Mucosa of stomach (tissue), 1 donor: ENCODE data around the gene XKR7.
"Not testable (repeated sequence)": the region's sequence is repeated elsewhere in the genome, so short reads cannot be mapped to it uniquely, and the experiment has no call there.

Source experiments
- H3K27me3 ChIP-seq: one replicate; pipeline ENCODE4 v1.7.0; 2013; ENCODE audit warnings: mild to moderate bottlenecking, low read length; ENCODE audit not compliant: control insufficient read depth, insufficient read depth
- H3K36me3 ChIP-seq: one replicate; pipeline ENCODE4 v1.7.0; 2013; ENCODE audit warnings: low read length; ENCODE audit not compliant: control insufficient read depth, insufficient read depth
- H3K4me1 ChIP-seq: one replicate; pipeline ENCODE4 v1.7.0; 2013; ENCODE audit warnings: mild to moderate bottlenecking, low read length; ENCODE audit not compliant: control insufficient read depth, insufficient read depth
- H3K4me3 ChIP-seq: one replicate; pipeline ENCODE4 v1.7.0; 2013; ENCODE audit warnings: low read length
- H3K9ac ChIP-seq: one replicate; pipeline ENCODE4 v1.7.0; 2013; ENCODE audit warnings: mild to moderate bottlenecking, low read length, moderate library complexity
- H3K9me3 ChIP-seq: one replicate; pipeline ENCODE4 v1.7.0; 2013; ENCODE audit warnings: mild to moderate bottlenecking, low read length, moderate library complexity; ENCODE audit not compliant: control insufficient read depth
- donor health status: Pancreatic carcinoma.

XKR7 gene

GRCh38 chr20:31967830-31968249, at the start of gene XKR7:
Gene XKR7, plus strand, starts transcription at chr20:31968151. Its CDS starts 25 bp downstream, at chr20:31968176.
- no peak within 1 kb of the TSS for H3K4me3 ChIP-seq
- no peak within 1 kb of the TSS for H3K9ac ChIP-seq
- peaks cover 11% of the 10 kb centered on the region for H3K27me3 ChIP-seq

GRCh38 chr20:31918466-31919105, 49.4 kb upstream of the XKR7 start:
- Histone ChIP-seq H3K4me1 (no peaks in the 10 kb centered on the region), H3K27me3 (no peaks in the 10 kb centered on the region), H3K36me3 (no peaks in the 10 kb centered on the region), H3K9ac (no peak overlapping the region), H3K4me3 (no peak overlapping the region), H3K9me3 (no peaks in the 10 kb centered on the region)

More at GRCh38 chr20:31967830-31968249, at the start of gene XKR7:
- Histone ChIP-seq H3K36me3 (no peaks in the 10 kb centered on the region), H3K4me1 (no peaks in the 10 kb centered on the region), H3K9me3 (no peaks in the 10 kb centered on the region)

- H3K9ac ChIP-seq: no peak overlapping the region
- H3K4me1 ChIP-seq: no peaks in the 10 kb centered on the region
- H3K4me3 ChIP-seq: no peak overlapping the region
- no peaks in the 10 kb centered on the region for H3K27me3 ChIP-seq
- H3K36me3 ChIP-seq: no peaks in the 10 kb centered on the region
- no peaks in the 10 kb centered on the region for H3K9me3 ChIP-seq
Observed at GRCh38 chr20:31919410-31920155, 48.4 kb upstream of the XKR7 start.

- Histone ChIP-seq H3K4me3 (no peak overlapping the region), H3K4me1 (no peaks in the 10 kb centered on the region), H3K27me3 (no peaks in the 10 kb centered on the region), H3K9me3 (no peaks in the 10 kb centered on the region), H3K36me3 (no peaks in the 10 kb centered on the region), H3K9ac (no peak overlapping the region)
Observed at GRCh38 chr20:31920275-31920855, 47.6 kb upstream of the XKR7 start.

GRCh38 chr20:31921480-31921879, 46.5 kb upstream of the XKR7 start:
- not testable (repeated sequence) for H3K9me3 ChIP-seq, H3K36me3 ChIP-seq, H3K4me3 ChIP-seq, H3K27me3 ChIP-seq, H3K9ac ChIP-seq, H3K4me1 ChIP-seq

- Histone ChIP-seq H3K27me3 (no peaks in the 10 kb centered on the region), H3K36me3 (no peaks in the 10 kb centered on the region), H3K9me3 (no peaks in the 10 kb centered on the region), H3K4me3 (no peak overlapping the region), H3K4me1 (no peaks in the 10 kb centered on the region), H3K9ac (no peak overlapping the region)
Observed at GRCh38 chr20:31922181-31922580, 45.8 kb upstream of the XKR7 start.

- Histone ChIP-seq H3K4me1 (no peaks in the 10 kb centered on the region), H3K4me3 (no peak overlapping the region), H3K9me3 (no peaks in the 10 kb centered on the region), H3K36me3 (no peaks in the 10 kb centered on the region), H3K27me3 (no peaks in the 10 kb centered on the region), H3K9ac (no peak overlapping the region)
Observed at GRCh38 chr20:31922588-31922987, 45.4 kb upstream of the XKR7 start.

GRCh38 chr20:31923388-31924331, 44.3 kb upstream of the XKR7 start:
- H3K4me3 ChIP-seq: no peak overlapping the region
- no peak overlapping the region for H3K9ac ChIP-seq
- H3K36me3 ChIP-seq: no peaks in the 10 kb centered on the region
- H3K4me1 ChIP-seq: no peaks in the 10 kb centered on the region
- no peaks in the 10 kb centered on the region for H3K27me3 ChIP-seq
- no peaks in the 10 kb centered on the region for H3K9me3 ChIP-seq

GRCh38 chr20:31924561-31924960, 43.4 kb upstream of the XKR7 start:
- Histone ChIP-seq H3K4me3 (no peak overlapping the region), H3K4me1 (no peaks in the 10 kb centered on the region), H3K36me3 (no peaks in the 10 kb centered on the region), H3K9ac (no peak overlapping the region), H3K27me3 (no peaks in the 10 kb centered on the region), H3K9me3 (no peaks in the 10 kb centered on the region)

- Histone ChIP-seq H3K4me3 (no peak overlapping the region), H3K9me3 (no peaks in the 10 kb centered on the region), H3K36me3 (no peaks in the 10 kb centered on the region), H3K27me3 (no peaks in the 10 kb centered on the region), H3K9ac (no peak overlapping the region), H3K4me1 (no peaks in the 10 kb centered on the region)
Observed at GRCh38 chr20:31925631-31926030, 42.3 kb upstream of the XKR7 start.

- no peaks in the 10 kb centered on the region for H3K4me1 ChIP-seq
- no peaks in the 10 kb centered on the region for H3K36me3 ChIP-seq
- no peak overlapping the region for H3K9ac ChIP-seq
- no peaks in the 10 kb centered on the region for H3K9me3 ChIP-seq
- H3K4me3 ChIP-seq: no peak overlapping the region
- H3K27me3 ChIP-seq: no peaks in the 10 kb centered on the region
Observed at GRCh38 chr20:31926493-31926892, 41.5 kb upstream of the XKR7 start.
